ENCODE data around the gene LAMA3. TPM values are rescaled to one million over a fixed set of nuclear protein-coding genes. Genes with fewer than 3 reads are reported as not detected.

Gene LAMA3
- total RNA-seq, 2 donors from 2014 or later = 9.3 to 21.1 TPM

DNA sequence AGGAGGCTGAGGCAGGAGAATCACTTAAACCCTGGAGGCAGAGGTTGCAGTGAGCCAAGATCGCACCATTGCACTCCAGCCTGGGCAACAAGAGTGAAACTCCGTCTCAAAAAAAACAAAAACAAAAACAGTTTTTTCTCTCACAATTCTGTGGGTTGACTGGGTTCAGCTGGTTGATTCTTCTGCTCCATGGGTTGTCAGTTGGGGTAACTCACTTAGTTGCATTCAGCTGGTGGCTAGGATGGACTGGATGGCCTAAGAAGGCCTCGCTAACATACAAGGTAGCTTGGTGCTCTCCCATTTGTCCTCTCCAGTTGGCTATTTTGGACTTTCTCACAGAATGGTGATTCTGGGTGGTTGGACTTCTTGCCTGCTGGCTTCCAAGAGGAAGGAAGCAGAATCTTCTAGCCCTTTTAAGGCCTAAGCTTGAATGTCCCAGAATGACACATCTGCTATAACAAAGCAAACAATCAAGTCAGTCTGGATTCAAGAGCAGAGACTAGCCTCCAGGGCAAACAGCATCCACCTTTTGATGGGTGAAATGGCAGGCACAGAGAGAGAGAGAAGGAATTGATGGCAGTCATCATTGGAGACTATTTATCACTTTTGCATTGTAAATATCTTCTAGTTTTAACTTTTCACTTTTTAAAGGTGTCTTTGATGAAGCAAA is 17.9 kb downstream of the LAMA3 start:
- Histone ChIP-seq H3K9me3 (no peaks in the 10 kb centered on the region), H3K4me3 (no peak overlapping the region), H3K27me3 (no peaks in the 10 kb centered on the region), H3K4me1 (peaks cover 6% of the 10 kb centered on the region), H3K36me3 (replicated peaks in 1 of 2; ENCODE audit: insufficient read depth in 1 of 2, low read depth in 2 of 2) (no peaks in the 10 kb centered on the region), H3K27ac (no peak overlapping the region)
- 97 to 100% methylated on average over 2 to 3 of the region's 3 CpGs for WGBS, 2 donors
- ATAC-seq (no peak), DNase-seq (no peak)
- TF ChIP-seq, protein P1, sequence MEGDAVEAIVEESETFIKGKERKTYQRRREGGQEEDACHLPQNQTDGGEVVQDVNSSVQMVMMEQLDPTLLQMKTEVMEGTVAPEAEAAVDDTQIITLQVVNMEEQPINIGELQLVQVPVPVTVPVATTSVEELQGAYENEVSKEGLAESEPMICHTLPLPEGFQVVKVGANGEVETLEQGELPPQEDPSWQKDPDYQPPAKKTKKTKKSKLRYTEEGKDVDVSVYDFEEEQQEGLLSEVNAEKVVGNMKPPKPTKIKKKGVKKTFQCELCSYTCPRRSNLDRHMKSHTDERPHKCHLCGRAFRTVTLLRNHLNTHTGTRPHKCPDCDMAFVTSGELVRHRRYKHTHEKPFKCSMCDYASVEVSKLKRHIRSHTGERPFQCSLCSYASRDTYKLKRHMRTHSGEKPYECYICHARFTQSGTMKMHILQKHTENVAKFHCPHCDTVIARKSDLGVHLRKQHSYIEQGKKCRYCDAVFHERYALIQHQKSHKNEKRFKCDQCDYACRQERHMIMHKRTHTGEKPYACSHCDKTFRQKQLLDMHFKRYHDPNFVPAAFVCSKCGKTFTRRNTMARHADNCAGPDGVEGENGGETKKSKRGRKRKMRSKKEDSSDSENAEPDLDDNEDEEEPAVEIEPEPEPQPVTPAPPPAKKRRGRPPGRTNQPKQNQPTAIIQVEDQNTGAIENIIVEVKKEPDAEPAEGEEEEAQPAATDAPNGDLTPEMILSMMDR (IDR thresholded peaks at IDR 0.05) = no peak
- TF ChIP-seq POLR2A (IDR thresholded peaks at IDR 0.05) = no peak
- intact Hi-C loops (cut with DNase I) = loop anchor here (10.0 kb wide), 1 partner anchor 82 kb away; no protein-coding TSS in a partner anchor

DNA sequence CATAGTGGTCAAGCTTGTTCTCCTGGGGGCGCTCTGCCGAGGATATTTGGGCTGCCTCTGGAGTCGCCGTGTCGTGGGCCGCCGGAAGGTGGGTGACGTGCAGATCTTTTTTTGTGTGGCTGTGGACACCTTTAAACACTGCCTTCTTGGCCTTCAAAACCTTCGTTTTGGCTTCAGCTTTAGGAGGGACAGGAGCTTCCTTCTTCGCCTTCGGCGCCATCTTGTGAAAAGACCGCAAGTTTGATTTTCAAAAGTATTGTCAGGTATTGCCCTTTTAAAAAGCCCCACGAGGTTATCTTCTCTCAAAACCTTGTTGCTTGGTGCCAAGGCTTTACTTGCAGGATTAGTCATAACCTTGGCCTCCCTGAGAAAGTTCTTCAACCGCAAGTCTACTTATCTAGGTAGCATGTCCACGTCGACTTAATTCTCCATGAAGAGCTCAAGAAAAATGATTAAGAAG is 20.8 kb downstream of the LAMA3 start:
- no peaks in the 10 kb centered on the region for H3K9me3 ChIP-seq
- no peaks in the 10 kb centered on the region for H3K4me1 ChIP-seq
- DNase-seq (peak in 1 of 4 donors; percentile 22), ATAC-seq (peak; percentile 71)
- H3K27me3 ChIP-seq = no peaks in the 10 kb centered on the region
- TF ChIP-seq POLR2A (IDR thresholded peaks at IDR 0.05) = no peak
- TF ChIP-seq, protein P1 (IDR thresholded peaks at IDR 0.05) = no peak
- H3K36me3 ChIP-seq (replicated peaks in 1 of 2; ENCODE audit: insufficient read depth in 1 of 2, low read depth in 2 of 2) = no peaks in the 10 kb centered on the region
- 77 to 82% methylated on average over 17 of the region's 17 CpGs for WGBS, 2 donors
- intact Hi-C loops (cut with DNase I) = no loop called here
- H3K27ac ChIP-seq = no peak overlapping the region
- no peak overlapping the region for H3K4me3 ChIP-seq

DNA sequence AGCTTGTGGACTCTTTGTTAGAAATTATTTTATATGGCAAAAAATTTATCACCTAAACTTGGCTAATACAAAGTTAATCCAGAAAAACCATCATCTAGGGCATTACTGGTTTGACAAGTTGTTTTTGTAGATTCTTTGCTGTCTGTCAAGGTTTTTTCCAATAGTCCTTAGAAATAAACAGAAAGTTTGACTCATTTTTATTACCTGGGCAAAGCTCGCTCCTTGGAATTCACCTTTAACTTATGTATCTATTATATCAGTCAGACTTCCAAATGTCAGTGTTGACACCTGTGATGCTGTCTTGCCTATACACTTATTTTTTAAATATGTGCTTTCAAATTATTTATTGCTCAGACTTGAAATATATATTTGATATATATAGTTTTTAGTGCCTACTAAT is 21.7 kb downstream of the LAMA3 start:
- TF ChIP-seq, protein P1 (IDR thresholded peaks at IDR 0.05) = no peak
- no peak for TF ChIP-seq POLR2A (IDR thresholded peaks at IDR 0.05)
- no peaks in the 10 kb centered on the region for H3K9me3 ChIP-seq
- H3K36me3 ChIP-seq (replicated peaks in 1 of 2; ENCODE audit: insufficient read depth in 1 of 2, low read depth in 2 of 2) = no peaks in the 10 kb centered on the region
- H3K27ac ChIP-seq = no peak overlapping the region
- DNase-seq (no peak), ATAC-seq (no peak)
- H3K4me3 ChIP-seq = no peak overlapping the region
- H3K4me1 ChIP-seq = no peaks in the 10 kb centered on the region
- H3K27me3 ChIP-seq = no peaks in the 10 kb centered on the region
- intact Hi-C loops (cut with DNase I) = no loop called here
- WGBS, 2 donors = 44 to 79% methylated on average over 1 of the region's 1 CpG

DNA sequence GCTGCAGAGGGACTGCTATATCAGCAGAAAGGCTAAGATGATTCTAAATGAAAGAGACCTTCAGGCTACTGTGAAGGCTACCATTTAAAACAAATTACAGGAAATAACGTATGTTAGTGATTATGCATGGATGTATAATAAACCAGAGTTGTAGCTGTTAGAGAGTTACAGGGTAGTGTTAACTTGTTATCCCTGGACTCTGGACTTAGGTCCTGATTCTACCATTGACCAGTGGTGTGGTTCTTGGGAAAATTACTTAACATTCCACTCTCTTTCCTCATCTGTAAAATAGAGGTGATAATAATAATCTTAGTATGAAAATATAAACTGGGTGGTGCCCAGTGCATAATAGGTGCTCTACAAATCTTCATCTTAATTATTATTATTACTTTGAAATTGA is 22.2 kb downstream of the LAMA3 start:
- H3K27me3 ChIP-seq = no peaks in the 10 kb centered on the region
- no peak overlapping the region for H3K4me3 ChIP-seq
- 70 to 93% methylated on average over 1 of the region's 1 CpG for WGBS, 2 donors
- no peaks in the 10 kb centered on the region for H3K9me3 ChIP-seq
- intact Hi-C loops (cut with DNase I) = no loop called here
- no peak overlapping the region for H3K27ac ChIP-seq
- TF ChIP-seq, protein P1 (IDR thresholded peaks at IDR 0.05) = no peak
- no peak for TF ChIP-seq POLR2A (IDR thresholded peaks at IDR 0.05)
- no peak for DNase-seq
- ATAC-seq = no peak
- H3K36me3 ChIP-seq (replicated peaks in 1 of 2; ENCODE audit: insufficient read depth in 1 of 2, low read depth in 2 of 2) = no peaks in the 10 kb centered on the region
- no peaks in the 10 kb centered on the region for H3K4me1 ChIP-seq

DNA sequence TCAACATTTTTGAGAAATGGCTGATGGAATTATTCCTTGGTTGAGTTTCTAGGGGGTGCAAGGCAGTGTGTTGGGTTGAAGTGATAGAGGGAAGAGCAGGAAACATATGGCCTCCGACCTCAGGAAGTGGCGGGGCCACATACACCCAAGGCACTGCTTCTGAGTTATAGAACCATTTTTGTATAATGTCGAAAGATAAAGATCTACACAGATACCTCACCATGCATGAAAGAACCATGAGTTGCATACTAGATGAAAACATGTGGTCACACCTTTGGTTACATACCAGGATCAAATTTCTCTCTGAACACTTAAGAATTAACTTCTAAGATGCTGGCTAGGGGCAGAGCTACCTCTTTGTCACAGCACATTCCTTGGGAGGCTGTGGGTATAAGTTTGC is 23.2 kb downstream of the LAMA3 start:
- ATAC-seq (no peak), DNase-seq (no peak)
- H3K4me3 ChIP-seq = no peak overlapping the region
- no peaks in the 10 kb centered on the region for H3K27me3 ChIP-seq
- H3K36me3 ChIP-seq (replicated peaks in 1 of 2; ENCODE audit: insufficient read depth in 1 of 2, low read depth in 2 of 2) = no peaks in the 10 kb centered on the region
- H3K27ac ChIP-seq = no peak overlapping the region
- intact Hi-C loops (cut with DNase I) = no loop called here
- H3K4me1 ChIP-seq = no peaks in the 10 kb centered on the region
- whole genome bisulfite sequencing, 2 donors = 67 to 85% methylated on average over 3 of the region's 3 CpGs
- TF ChIP-seq POLR2A (IDR thresholded peaks at IDR 0.05) = no peak
- TF ChIP-seq, protein P1 (IDR thresholded peaks at IDR 0.05) = no peak
- no peaks in the 10 kb centered on the region for H3K9me3 ChIP-seq
